ENCODE data around the gene PTPRQ.

Gene PTPRQ

GRCh38 chr12:80602455-80602854, 158.4 kb downstream of the PTPRQ start:
- TF ChIP-seq, protein P1, sequence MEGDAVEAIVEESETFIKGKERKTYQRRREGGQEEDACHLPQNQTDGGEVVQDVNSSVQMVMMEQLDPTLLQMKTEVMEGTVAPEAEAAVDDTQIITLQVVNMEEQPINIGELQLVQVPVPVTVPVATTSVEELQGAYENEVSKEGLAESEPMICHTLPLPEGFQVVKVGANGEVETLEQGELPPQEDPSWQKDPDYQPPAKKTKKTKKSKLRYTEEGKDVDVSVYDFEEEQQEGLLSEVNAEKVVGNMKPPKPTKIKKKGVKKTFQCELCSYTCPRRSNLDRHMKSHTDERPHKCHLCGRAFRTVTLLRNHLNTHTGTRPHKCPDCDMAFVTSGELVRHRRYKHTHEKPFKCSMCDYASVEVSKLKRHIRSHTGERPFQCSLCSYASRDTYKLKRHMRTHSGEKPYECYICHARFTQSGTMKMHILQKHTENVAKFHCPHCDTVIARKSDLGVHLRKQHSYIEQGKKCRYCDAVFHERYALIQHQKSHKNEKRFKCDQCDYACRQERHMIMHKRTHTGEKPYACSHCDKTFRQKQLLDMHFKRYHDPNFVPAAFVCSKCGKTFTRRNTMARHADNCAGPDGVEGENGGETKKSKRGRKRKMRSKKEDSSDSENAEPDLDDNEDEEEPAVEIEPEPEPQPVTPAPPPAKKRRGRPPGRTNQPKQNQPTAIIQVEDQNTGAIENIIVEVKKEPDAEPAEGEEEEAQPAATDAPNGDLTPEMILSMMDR (conservative IDR thresholded peaks at IDR 0.05; ENCODE audit: low read length), result no peak
- H3K4me3 ChIP-seq (ENCODE audit: low read length), result no peak overlapping the region

GRCh38 chr12:80607361-80608135, 163.5 kb downstream of the PTPRQ start:
- H3K4me3 ChIP-seq (ENCODE audit: low read length), result no peak overlapping the region
- TF ChIP-seq, protein P1 (conservative IDR thresholded peaks at IDR 0.05; ENCODE audit: low read length), result no peak
- DNase-seq (ENCODE audit: low read depth), result no peak

More at GRCh38 chr12:80602455-80602854, 158.4 kb downstream of the PTPRQ start:
- DNase-seq (ENCODE audit: low read depth), result no peak

- no peak for DNase-seq (ENCODE audit: low read depth)
- TF ChIP-seq, protein P1 (conservative IDR thresholded peaks at IDR 0.05; ENCODE audit: low read length), result no peak
- H3K4me3 ChIP-seq (ENCODE audit: low read length), result no peak overlapping the region
Observed at GRCh38 chr12:80617733-80618132, 173.7 kb downstream of the PTPRQ start.

DNA sequence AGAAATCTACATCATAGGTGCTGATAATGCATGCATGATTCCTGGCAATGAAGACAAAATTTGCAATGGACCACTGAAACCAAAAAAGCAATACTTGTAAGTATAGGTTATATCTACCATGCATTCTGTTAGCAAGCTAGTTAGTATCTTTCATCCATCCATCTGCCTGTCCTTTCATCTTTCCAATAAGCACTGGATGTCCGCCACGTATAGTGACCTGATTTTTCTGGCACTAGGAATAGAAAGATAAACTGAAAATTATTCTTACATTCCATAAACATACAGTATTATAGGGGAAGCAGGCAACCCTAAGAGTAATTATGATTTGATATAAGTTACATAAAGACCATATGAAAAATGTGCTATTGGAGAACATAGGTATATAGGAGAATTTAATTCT, 176.2 kb downstream of the PTPRQ start:
- DNase-seq (ENCODE audit: low read depth), result no peak
- no peak overlapping the region for H3K4me3 ChIP-seq (ENCODE audit: low read length)
- TF ChIP-seq, protein P1 (conservative IDR thresholded peaks at IDR 0.05; ENCODE audit: low read length), result no peak

- peak; percentile 2 for DNase-seq (ENCODE audit: low read depth)
Observed at GRCh38 chr12:80622271-80622670, 178.2 kb downstream of the PTPRQ start.

GRCh38 chr12:80625051-80625450, 181.0 kb downstream of the PTPRQ start:
- TF ChIP-seq, protein P1 (conservative IDR thresholded peaks at IDR 0.05; ENCODE audit: low read length), result no peak
- no peak for DNase-seq (ENCODE audit: low read depth)
- H3K4me3 ChIP-seq (ENCODE audit: low read length), result no peak overlapping the region

More at GRCh38 chr12:80622271-80622670, 178.2 kb downstream of the PTPRQ start:
- H3K4me3 ChIP-seq (ENCODE audit: low read length), result no peak overlapping the region
- TF ChIP-seq, protein P1 (conservative IDR thresholded peaks at IDR 0.05; ENCODE audit: low read length), result peak; percentile 26; the same call in 1 of the 2 replicates

DNA sequence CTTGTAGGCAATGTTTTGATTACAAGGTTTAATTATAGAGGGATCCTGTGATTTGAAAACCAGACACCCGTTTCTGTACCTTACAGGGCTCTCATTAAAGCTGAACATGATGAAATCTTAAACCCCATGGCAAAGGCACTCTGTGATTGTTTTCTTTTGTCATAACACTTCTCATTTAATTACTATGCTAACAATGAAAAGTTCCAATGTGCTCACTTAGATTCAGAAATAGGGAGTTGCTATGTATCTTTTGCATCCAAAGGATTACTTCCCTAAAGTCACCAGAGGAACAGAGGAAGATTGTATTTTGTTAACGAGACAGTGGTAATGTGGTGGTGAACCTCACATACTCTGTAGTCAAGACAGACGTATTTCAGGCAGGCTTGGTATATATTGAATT, 181.9 kb downstream of the PTPRQ start:
- H3K4me3 ChIP-seq (ENCODE audit: low read length), result no peak overlapping the region
- DNase-seq (ENCODE audit: low read depth), result peak; percentile 4
- TF ChIP-seq, protein P1 (conservative IDR thresholded peaks at IDR 0.05; ENCODE audit: low read length), result no peak

Data from AG10803 (cell line).